CD14-positive monocyte (primary cell): Measurements from ENCODE around the gene ASTN2. TPM values are rescaled to one million over a fixed set of nuclear protein-coding genes. Genes with fewer than 3 reads are reported as not detected.

Source experiments
- DNase-seq, 3 donors: peaks; one replicate each; pipeline ENCODE4 v3.0.0-alpha.2; 2011 to 2022
- H2AFZ ChIP-seq: 2 replicates; pipeline ENCODE4 v1.6.0; 2012; ENCODE audit warnings: mild to moderate bottlenecking, low read depth, low read length, inconsistent platforms; ENCODE audit not compliant: insufficient read depth, poor library complexity, severe bottlenecking
- H3K27ac ChIP-seq, 2 donors: 1 replicate in 1 of 2; 2 replicates in 1 of 2; pipeline ENCODE4 v1.5.1; 2012 to 2013; ENCODE audit warnings: low read length in 2 of 2, control low read depth in 1 of 2, inconsistent platforms in 1 of 2, low read depth in 1 of 2, mild to moderate bottlenecking in 1 of 2
- H3K27me3 ChIP-seq, 2 donors: one replicate each; pipeline versions ENCODE4 v1.6.0 to v1.6.1; 2011 to 2013; ENCODE audit warnings: low read length in 2 of 2; ENCODE audit not compliant: control insufficient read depth in 2 of 2, insufficient read depth in 2 of 2
- H3K36me3 ChIP-seq, 2 donors: replicated peaks in 1 of 2; 1 replicate in 1 of 2; 2 replicates in 1 of 2; pipeline versions ENCODE4 v1.5.1 to v1.6.1; 2012 to 2013; ENCODE audit warnings: low read length in 2 of 2, control low read depth in 1 of 2, inconsistent platforms in 1 of 2, mild to moderate bottlenecking in 1 of 2; ENCODE audit not compliant: insufficient read depth in 2 of 2, control insufficient read depth in 1 of 2
- H3K4me1 ChIP-seq, 2 donors: 1 replicate in 1 of 2; 2 replicates in 1 of 2; pipeline versions ENCODE4 v1.5.1 to v1.6.1; 2012 to 2013; ENCODE audit warnings: low read length in 2 of 2, control low read depth in 1 of 2, inconsistent platforms in 1 of 2, mild to moderate bottlenecking in 1 of 2, moderate library complexity in 1 of 2; ENCODE audit not compliant: insufficient read depth in 2 of 2, control insufficient read depth in 1 of 2
- H3K4me2 ChIP-seq: replicated peaks from 2 replicates; pipeline ENCODE3; 2012; ENCODE audit warnings: low read length, moderate library complexity, mild to moderate bottlenecking; ENCODE audit not compliant: poor library complexity, severe bottlenecking; ENCODE audit errors: extremely low read depth
- H3K4me3 ChIP-seq, 3 experiments: fragments of 200-600 bp in 1 of 3; sonication (generic) in 1 of 3; replicated peaks in 1 of 3; 1 replicate in 2 of 3; 2 replicates in 1 of 3; pipeline ENCODE4 v1.5.1; 2011 to 2013; ENCODE audit warnings: low read length in 3 of 3, mild to moderate bottlenecking in 3 of 3, control low read depth in 2 of 3, low read depth in 2 of 3, inconsistent platforms in 1 of 3, moderate library complexity in 1 of 3
- H3K79me2 ChIP-seq: 2 replicates; pipeline ENCODE4 v1.6.0; 2012; ENCODE audit warnings: mild to moderate bottlenecking, control low read depth, inconsistent platforms, low read length, moderate library complexity; ENCODE audit not compliant: insufficient read depth
- H3K9ac ChIP-seq: 2 replicates; pipeline ENCODE4 v1.6.0; 2017; ENCODE audit warnings: low read length, mild to moderate bottlenecking; ENCODE audit not compliant: insufficient read depth, poor library complexity, severe bottlenecking
- H3K9me3 ChIP-seq, 2 donors: replicated peaks in 1 of 2; 1 replicate in 1 of 2; 2 replicates in 1 of 2; pipeline versions ENCODE4 v1.5.1 to v1.6.1; 2012 to 2013; ENCODE audit warnings: low read length in 2 of 2, control low read depth in 1 of 2; ENCODE audit not compliant: control insufficient read depth in 1 of 2, insufficient read depth in 1 of 2
- H4K20me1 ChIP-seq: 2 replicates; pipeline ENCODE4 v1.6.0; 2012; ENCODE audit warnings: mild to moderate bottlenecking, low read length, control low read depth, moderate library complexity; ENCODE audit not compliant: insufficient read depth
- H3K27ac Mint-ChIP-seq, 7 donors: one replicate each; pipeline ENCODE4 v1.8.0; 2020; ENCODE audit warnings: mild to moderate bottlenecking in 7 of 7, mixed read lengths in 7 of 7, moderate library complexity in 6 of 7, inconsistent platforms in 2 of 7
- H3K27me3 Mint-ChIP-seq, 3 donors: one replicate each; pipeline ENCODE4 v1.8.0; 2021 to 2022; ENCODE audit warnings: low read depth in 3 of 3, mild to moderate bottlenecking in 3 of 3, mixed read lengths in 3 of 3, moderate library complexity in 3 of 3, inconsistent platforms in 1 of 3
- H3K36me3 Mint-ChIP-seq, 2 donors: one replicate each; pipeline ENCODE4 v1.8.0; 2020; ENCODE audit warnings: mixed read lengths in 2 of 2, inconsistent platforms in 1 of 2, mild to moderate bottlenecking in 1 of 2
- H3K4me1 Mint-ChIP-seq: one replicate; pipeline ENCODE4 v1.8.0; 2020; ENCODE audit warnings: mild to moderate bottlenecking, mixed read lengths
- H3K4me3 Mint-ChIP-seq, 2 donors: one replicate each; pipeline ENCODE4 v1.8.0; 2020; ENCODE audit warnings: mild to moderate bottlenecking in 2 of 2, mixed read lengths in 2 of 2, moderate library complexity in 1 of 2
- H3K9me3 Mint-ChIP-seq, 7 donors: one replicate each; pipeline ENCODE4 v1.8.0; 2020 to 2022; ENCODE audit warnings: mixed read lengths in 7 of 7, mild to moderate bottlenecking in 6 of 7, moderate library complexity in 6 of 7, inconsistent platforms in 2 of 7
- WGBS: methylation state at CpG from one replicate; pipeline ENCODE4 v1.1.5; 2013; ENCODE audit warnings: missing lambda C conversion rate; ENCODE audit not compliant: insufficient coverage; 5-methylcytosine and 5-hydroxymethylcytosine counted together
- intact Hi-C, 2 donors: fragments of 100-400 bp; cut with micrococcal nuclease; formaldehyde crosslinking; loops; one replicate each; pipeline versions ENCODE4 v1.15.0 to v1.15.1; 2023
- polyA plus RNA-seq, 3 donors: library from polyadenylated mRNA; depleted of rRNA in 1 of 3; unstranded in 2 of 3; stranded (reverse) in 1 of 3; fragments of 300-500 nt in 2 of 3; fragments of >200 nt in 1 of 3; fragmentation: Illumina TruSeq in 2 of 3; gene quantifications; 1 replicate in 2 of 3; 2 replicates in 1 of 3; pipeline ENCODE4 v1.2.3, GENCODE V29; 2012 to 2021
- TF ChIP-seq, protein P1 (sequence below): fragments of 200-600 bp; IDR thresholded peaks from one replicate; pipeline ENCODE4 v1.8.0; 2022; ENCODE audit warnings: antibody characterized with exemption, mild to moderate bottlenecking

The ASTN2 gene
- polyA plus RNA-seq, 3 donors: not detected

DNA sequence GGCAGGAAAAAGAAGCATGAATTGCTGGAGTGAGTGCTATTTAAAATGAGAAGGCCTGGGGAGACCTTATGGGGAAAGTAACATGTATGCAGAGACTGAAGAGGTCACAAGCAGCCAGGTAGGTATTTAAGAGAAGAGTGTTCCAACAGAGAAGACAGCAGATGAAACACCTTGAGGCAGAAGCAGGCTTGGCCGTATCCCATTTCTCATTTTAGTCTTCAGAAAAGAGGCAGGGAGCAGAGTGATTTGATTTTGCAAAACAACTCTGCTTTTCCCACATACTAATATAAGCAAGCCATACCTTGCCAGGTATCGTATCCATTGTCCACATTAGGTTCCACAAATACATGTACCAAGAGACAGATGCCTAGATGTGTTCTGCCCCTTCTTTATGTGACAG lies 244.3 kb downstream of the ASTN2 start:
- DNase-seq: no peak
- Histone ChIP-seq H3K79me2 (no peaks in the 10 kb centered on the region), H2AFZ (no peak overlapping the region), H3K4me2 (no peak overlapping the region), H3K36me3 (no peaks in the 10 kb centered on the region), H3K27ac (no peak overlapping the region), H3K4me1 (no peaks in the 10 kb centered on the region), H4K20me1 (no peaks in the 10 kb centered on the region), H3K4me3 (no peak overlapping the region), H3K27me3 (no peaks in the 10 kb centered on the region), H3K9ac (no peak overlapping the region), H3K9me3 (no peaks in the 10 kb centered on the region)
- Mint-ChIP-seq H3K4me1 (no peaks in the 10 kb centered on the region), H3K4me3 (no peak overlapping the region), H3K27ac (no peak overlapping the region), H3K36me3 (no peaks in the 10 kb centered on the region), H3K27me3 (peaks cover 1 to 3% (median 2%) of the 10 kb centered on the region in 3 donors), H3K9me3 (peaks cover 0 to 2% (median 0%) of the 10 kb centered on the region in 7 donors)
- 83% methylated on average over 1 of the region's 2 CpGs for WGBS
- TF ChIP-seq, protein P1, sequence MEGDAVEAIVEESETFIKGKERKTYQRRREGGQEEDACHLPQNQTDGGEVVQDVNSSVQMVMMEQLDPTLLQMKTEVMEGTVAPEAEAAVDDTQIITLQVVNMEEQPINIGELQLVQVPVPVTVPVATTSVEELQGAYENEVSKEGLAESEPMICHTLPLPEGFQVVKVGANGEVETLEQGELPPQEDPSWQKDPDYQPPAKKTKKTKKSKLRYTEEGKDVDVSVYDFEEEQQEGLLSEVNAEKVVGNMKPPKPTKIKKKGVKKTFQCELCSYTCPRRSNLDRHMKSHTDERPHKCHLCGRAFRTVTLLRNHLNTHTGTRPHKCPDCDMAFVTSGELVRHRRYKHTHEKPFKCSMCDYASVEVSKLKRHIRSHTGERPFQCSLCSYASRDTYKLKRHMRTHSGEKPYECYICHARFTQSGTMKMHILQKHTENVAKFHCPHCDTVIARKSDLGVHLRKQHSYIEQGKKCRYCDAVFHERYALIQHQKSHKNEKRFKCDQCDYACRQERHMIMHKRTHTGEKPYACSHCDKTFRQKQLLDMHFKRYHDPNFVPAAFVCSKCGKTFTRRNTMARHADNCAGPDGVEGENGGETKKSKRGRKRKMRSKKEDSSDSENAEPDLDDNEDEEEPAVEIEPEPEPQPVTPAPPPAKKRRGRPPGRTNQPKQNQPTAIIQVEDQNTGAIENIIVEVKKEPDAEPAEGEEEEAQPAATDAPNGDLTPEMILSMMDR: no peak
- intact Hi-C loops: no loop called here

DNA sequence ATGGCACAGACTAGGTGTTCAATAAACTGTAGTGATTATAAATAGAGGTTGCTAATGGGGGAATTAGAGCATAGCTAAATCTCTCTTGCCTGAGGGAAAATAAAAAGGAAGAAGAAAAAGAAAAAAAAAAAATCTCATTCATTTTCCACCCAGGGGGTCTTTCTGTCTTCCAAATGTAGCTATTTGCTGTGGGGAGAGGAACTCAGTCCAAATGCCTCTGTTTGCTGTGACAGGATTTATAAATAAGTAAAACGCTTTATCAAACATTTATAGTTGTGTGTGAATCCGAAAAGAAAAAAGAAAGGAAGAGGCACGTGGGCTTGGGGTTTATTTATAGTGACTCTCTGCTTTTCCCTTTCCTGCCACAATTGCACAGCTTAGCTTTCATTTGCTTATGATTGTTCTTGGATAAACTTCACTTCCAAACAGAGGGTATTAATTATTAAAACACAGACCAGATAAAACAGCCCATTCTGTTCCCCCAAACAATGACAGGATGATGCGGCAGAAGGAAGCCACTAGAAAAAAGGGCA lies 245.7 kb downstream of the ASTN2 start:
- Mint-ChIP-seq H3K27me3 (peaks cover 1 to 3% (median 2%) of the 10 kb centered on the region in 3 donors), H3K27ac (no peak overlapping the region), H3K36me3 (no peaks in the 10 kb centered on the region), H3K4me1 (no peaks in the 10 kb centered on the region), H3K4me3 (no peak overlapping the region), H3K9me3 (peaks cover 0 to 2% (median 0%) of the 10 kb centered on the region in 7 donors)
- Histone ChIP-seq H3K36me3 (no peaks in the 10 kb centered on the region), H3K27ac (no peak overlapping the region), H4K20me1 (no peaks in the 10 kb centered on the region), H3K4me3 (no peak overlapping the region), H2AFZ (no peak overlapping the region), H3K4me1 (no peaks in the 10 kb centered on the region), H3K79me2 (no peaks in the 10 kb centered on the region), H3K9me3 (no peaks in the 10 kb centered on the region), H3K27me3 (no peaks in the 10 kb centered on the region), H3K4me2 (no peak overlapping the region), H3K9ac (no peak overlapping the region)
- intact Hi-C loops: no loop called here
- WGBS: 20% methylated on average over 1 of the region's 4 CpGs
- TF ChIP-seq, protein P1: no peak
- no peak for DNase-seq
